Head of caudate nucleus (tissue), 42 donors: ENCODE data around the gene RXFP1.

Source experiments
- DNase-seq, 42 donors: peaks; one replicate each; pipeline versions ENCODE4 v3.0.0 to v3.0.0-alpha.2; 2020 to 2021; ENCODE audit warnings: mixed read lengths in 7 of 42
- intact Hi-C: fragments of 100-400 bp; cut with DNase I; formaldehyde crosslinking; loops from one replicate; pipeline ENCODE4 v1.15.0; 2022

Gene RXFP1

DNA sequence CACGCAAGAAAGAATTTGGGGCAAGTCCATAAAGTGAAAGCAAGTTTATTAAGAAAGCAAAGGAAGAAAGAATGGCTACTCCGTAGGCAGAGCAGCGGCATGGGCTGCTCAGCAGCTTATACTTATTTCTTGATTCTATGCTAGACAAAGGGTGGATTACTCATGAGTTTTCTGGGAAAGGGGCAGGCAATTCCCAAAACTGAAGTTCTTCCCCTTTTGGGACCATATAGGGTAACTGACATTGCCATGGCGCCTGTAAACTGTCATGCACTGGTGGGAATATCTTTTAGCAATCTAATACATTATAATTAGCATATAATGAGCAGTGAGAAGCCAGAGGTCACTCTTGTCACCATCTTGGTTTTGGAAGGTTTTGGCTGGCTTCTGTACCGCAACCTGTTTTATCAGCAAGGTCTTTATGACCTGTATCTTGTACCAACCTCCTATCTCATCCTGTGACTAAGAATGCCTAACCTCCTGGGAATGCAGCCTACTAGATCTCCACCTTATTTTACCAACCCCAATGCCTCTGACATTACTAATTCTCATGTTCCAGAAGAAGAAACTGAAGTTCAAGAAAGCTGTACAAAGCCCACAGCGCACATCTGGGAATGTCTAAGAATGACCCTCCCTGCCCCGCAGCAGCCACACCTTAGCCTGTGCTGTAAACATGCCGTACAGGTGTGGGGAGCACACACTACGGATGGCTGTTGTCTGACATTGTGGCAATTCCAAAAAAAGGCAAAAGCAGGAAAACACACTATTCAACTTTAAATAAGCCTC is 18.6 kb downstream of the RXFP1 start:
- intact Hi-C loops, result no loop called here
- DNase-seq, result no peak

DNA sequence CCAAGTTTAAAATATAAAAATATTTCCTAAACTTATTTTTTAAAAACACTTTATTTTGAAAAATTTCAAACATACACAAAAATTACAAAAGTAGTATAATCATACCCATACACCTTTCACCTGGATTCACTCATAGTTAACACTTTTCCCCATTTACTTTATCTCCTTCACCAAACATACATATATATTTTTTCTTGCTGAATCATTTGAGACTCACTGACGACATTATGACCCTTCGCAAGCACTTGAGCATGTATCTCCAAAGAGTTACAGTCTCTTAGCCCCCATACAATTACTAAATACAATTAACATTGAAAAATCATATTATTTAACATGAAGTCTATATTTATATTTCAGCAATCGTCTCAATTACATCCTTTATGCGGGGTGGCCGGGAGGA is 19.8 kb downstream of the RXFP1 start:
- intact Hi-C loops, result no loop called here
- no peak for DNase-seq

DNA sequence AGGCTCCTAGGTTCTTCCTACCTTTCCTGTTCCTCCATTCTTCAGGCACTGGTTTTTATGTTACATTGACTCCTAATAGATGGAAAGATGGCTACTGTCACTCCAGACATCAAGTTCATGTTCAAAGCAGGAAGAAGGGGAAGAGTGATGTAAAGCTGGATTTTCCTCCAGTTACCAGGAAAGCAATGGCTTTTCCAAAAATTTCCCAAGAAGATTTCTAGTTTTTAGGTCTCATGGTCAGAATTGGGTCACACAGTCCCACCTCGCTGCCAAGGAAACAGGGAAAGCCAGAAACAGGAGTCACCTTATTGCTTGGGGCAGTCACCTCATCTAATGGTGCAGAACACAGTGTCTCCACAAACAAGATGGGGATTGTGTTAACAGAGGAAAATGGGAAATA is 21.5 kb downstream of the RXFP1 start:
- intact Hi-C loops, result no loop called here
- DNase-seq, result no peak

DNA sequence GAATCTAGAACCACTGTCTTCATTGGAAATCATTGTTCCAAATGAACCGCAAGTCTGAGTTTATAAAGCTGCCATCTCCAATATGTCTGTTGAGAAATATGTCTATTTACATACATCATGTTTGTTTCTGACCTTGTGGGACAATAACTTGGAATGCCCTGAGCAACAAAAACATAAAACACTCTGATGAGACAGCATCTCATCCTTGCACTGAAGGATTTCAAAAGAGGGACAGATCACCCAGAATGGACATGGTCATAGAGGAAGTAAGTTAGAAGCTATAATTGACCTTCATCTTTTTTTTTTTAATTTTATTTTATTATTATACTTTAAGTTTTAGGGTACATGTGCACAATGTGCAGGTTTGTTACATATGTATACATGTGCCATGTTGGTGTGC is 22.5 kb downstream of the RXFP1 start:
- no peak for DNase-seq
- intact Hi-C loops, result no loop called here

DNA sequence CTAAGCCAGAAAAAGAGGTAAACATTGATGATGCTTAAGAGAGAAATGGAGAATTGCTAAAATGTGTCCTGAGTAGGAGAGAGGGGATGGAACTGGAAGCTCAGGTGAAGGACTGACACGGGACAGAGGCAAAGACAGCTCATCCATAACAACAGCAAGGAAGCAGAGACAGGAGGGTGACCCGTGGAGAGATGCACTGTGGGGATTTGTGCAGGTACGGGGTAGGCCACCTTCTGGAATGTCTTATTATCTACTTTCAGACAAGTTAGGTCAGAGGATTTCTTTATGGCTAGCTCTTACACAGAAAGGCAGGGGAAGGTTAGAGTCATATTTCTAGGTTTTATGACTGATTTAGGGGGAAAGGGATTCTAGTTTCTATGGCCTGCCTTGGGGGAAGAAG is 31.7 kb downstream of the RXFP1 start:
- intact Hi-C loops, result no loop called here
- DNase-seq, result no peak

DNA sequence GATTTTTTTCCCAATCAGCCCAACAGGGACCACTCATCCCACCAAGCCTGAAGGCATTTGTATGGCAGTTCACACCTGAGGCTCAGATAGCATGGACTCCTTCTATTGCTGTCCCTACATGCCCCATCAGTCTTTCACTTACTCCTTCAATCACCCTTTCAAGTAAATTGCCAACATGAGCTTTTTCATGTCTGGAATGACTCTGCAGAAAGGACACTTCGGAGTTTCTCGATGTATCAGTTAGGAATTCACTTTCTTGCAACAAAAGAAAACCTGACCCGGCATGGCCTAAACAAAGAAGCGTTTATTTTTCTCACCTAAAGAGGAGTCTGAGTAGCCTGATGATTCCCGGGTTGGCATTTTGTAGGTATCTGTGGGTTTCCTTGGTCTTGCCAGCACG is 38.6 kb downstream of the RXFP1 start:
- intact Hi-C loops, result no loop called here

DNA sequence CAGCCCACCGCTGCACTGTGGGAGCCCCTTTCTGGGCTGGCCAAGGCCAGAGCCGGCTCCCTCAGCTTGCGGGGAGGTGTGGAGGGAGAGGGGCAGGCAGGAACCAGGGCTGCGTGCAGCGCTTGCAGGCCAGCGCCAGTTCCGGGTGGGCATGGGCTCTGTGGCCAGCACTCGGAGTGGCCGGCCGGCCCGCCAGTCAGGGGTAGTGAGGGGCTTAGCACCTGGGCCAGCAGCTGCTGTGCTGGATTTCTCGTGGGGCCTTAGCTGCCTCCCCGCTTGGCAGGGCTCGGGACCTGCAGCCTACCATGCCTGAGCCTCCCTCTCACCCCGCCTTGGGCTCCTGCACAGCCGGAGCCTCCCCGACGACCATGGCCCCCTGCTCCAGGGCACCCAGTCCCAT is 45.2 kb downstream of the RXFP1 start:
- intact Hi-C loops, result no loop called here
- no peak for DNase-seq

More for the DNA sequence above, 38.6 kb downstream of the RXFP1 start:
- no peak for DNase-seq

DNA sequence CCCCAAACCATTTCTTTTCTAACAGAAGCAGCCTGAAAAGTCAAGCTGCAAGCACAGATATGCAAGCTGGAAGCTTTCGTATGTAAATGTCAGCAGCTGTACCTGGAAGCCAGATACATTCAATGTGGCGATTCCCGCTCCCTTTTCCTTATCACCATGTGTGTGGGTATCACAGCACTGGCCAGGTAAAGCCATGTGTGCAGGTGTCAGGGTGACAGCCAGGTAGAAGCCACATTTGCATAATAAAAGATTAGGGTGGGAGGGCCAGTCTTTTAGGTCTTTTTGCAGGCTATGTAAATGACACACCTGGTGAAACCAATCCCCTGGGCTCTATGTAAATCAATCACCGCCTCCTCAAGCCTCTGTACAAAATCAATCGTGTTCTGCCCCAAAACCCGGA is 50.1 kb downstream of the RXFP1 start:
- DNase-seq, result no peak
- intact Hi-C loops, result no loop called here

DNA sequence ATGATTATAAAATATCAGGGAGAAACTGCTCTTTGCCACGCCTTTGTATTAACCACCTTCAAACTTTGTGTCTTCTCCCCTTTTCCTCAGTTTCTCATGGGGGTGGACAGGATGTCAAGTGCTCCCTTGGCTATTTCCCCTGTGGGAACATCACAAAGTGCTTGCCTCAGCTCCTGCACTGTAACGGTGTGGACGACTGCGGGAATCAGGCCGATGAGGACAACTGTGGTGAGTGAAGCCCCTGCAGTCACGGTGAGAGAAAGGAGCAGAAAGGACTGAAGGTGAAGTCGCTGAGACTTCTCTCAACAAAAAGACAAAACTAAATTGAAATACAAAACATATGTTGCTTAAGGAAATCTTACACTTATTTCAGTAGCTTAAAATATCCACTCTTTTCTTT is 50.9 kb downstream of the RXFP1 start:
- DNase-seq, result no peak
- intact Hi-C loops, result no loop called here

DNA sequence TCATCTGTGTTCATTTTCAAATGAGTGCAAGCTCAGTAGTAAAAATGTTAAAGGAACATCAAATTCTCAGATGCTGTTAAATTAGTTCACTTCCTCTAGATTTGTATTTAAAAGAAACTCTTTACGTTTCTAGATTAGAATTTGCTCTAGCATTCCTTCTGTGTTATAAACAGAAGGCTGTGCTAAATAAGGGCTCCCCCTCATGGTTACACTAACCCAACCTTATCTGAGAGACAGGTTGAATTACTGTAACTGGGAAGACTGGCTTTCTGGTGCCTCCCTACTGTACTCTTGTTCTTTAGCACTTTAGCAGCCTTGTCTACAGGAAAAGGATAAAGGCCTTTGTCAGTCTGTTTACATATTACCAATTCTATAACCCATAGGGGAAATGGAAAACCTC is 56.8 kb downstream of the RXFP1 start:
- intact Hi-C loops, result no loop called here
- DNase-seq, result peak in 1 of 42 donors; percentile 21

DNA sequence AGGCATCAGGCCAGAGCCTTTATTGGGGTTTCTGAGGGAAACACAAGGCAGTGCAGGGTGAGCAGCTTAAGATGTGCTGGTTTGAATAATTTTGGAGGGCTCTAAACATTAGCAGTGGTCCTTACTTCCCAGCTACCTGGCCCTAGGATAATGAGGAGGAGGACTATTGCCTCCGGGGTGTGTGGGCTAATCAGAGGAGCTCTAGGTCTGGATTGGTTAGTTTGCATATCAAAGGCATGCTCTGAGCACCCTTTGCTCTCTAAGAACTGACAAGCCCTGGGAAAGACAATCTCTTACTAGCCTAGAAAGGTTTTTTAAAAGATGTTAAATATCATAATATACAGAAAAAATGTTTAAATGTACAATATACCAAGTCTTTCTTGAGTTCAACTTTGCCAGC is 58.4 kb downstream of the RXFP1 start:
- DNase-seq, result no peak
- intact Hi-C loops, result no loop called here

DNA sequence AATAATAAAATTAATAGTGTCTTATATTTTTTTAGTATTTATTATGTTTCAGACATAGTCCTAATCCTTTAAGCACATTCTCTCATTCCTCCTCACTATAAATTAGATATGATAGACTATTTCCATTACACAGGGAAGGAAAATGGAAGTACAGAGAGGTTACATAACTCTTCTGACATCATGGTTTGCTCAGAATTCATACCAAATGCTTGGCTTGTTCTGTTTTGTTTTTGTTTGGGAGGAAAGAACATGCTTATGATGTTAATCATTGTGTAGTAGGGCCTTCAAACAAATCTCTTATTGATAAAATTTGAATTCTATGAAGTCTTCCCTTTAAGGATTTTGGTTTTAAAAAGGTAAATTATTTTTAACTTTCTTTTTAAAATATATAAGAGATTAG is 59.5 kb downstream of the RXFP1 start:
- DNase-seq, result no peak

DNA sequence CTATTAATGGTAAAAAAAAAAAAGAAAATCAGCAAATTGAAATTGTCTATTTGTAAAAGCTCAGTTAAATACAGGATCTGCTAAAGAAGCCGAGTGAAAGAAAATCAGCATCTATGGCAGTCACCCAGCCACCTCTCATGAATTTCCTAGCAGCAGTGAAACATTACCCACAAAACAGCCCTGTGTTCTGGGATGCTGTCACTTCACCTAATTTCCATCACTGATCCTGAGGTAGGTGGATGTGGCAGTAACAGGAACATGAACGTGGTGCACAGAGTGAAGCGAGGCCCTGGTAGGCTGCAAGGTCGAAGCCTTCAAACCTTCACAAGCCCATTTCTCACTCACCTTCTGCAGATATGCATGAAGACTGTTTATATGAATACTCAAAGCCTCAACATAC is 65.2 kb downstream of the RXFP1 start:
- peak in 32 of 42 donors; percentile 3 to 79 (median 28) for DNase-seq
- intact Hi-C loops, result no loop called here

More for the DNA sequence above, 59.5 kb downstream of the RXFP1 start:
- intact Hi-C loops, result no loop called here

DNA sequence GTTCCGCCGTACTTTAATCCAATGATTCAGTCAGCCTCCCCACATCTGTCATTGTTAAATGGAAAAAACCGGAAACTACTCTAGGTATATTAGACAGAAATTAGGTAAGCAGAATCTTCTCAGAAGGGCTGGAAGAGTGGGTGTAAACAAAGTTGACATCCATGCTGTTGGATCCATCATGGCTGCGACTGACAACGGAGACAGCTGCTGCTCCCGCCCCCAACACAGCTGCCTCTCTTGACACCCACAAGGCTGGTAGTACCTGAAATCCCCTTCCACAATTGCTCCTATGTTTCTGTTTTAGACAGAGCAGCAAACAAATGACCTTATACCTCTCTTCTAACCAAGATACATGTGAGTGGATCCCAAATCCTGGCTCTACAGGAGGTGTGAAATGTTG is 66.6 kb downstream of the RXFP1 start:
- peak in 35 of 42 donors; percentile 5 to 77 (median 39) for DNase-seq
- intact Hi-C loops, result no loop called here

DNA sequence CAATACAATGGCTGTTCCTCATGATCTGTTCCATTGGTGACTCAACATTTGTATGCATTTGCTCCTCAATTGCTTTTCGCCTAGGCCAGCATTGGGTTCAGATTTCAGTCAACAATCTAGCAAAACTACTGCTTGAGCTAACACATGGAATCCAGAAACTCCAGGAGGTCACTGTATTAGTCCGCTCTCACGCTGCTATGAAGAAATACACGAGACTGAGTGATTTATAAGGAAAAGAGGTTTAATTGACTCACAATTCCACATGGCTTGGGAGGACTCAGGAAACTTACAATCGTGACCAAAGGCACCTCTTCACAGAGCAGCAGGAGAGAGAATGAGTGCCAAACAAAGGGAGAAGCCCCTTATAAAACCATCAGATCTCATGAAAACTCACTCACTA is 67.1 kb downstream of the RXFP1 start:
- intact Hi-C loops, result no loop called here
- no peak for DNase-seq

DNA sequence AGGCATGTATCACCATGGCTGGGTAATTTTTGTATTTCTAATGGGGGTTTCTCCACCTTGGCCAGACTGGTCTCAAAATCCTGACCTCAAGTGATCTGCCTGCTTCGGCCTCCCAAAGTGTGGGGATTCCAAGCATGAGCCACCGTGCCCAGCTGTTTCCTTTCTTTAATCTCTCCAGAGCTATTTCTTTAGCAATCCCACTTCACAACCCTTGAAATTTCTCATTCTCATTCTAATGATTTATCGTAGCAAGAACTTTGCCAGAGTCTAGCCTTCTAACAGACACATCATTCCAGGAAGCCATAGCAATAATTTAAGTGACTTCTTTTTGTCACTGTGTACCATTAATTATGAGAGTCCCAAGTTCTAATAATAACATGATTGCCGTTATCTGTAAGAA is 68.6 kb downstream of the RXFP1 start:
- DNase-seq, result no peak
- intact Hi-C loops, result no loop called here

DNA sequence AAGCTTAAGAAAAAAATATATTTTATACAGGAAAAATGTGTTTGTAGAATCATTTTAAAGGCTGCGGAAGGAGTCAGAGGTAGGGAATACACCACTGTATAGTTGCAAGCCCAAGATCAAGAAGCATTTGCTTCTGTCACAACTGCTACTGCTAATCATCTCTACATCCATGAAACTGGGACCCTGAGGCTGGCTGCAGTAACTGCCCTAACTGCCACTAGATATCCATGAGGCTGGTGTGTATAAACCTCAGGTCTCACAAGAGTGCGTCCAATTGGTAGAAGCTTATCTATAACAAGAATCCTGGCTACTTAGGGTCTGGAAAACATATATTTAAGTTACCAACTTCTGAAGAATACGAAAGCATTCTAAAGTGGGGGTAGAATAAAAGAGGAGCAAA is 69.1 kb downstream of the RXFP1 start:
- intact Hi-C loops, result no loop called here

DNA sequence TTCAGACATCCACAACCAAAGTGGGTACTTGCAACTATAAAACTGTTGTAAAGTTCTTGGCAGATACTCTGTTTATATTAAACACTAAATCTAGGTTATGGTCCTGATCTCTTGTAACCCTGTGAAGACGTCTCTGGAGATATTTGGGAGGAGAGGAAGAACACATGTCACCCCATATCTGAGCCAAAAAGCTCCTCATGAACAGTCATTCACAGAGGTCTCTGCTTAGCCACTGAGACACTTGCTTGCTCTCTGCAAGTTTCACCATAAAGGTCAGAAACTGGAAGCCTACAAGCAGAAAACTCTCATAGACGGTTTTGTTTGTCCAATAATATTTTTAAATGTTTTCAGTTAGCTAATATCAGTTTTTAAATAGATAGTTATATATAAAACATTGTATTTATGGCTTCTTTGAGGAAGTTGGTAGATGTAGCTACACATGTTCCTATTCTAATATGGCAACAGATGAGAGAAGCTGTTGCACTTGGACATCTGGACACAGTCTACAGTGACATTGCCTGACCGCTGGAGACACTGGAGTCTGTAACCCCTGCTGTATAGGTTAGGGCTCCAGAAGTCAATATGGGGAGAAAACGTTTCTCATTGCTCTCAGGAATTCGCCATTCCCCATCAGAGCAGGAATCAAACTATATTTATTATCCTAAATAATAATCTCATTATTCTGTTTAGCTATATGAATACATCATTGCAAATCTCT is 76.4 kb downstream of the RXFP1 start:
- intact Hi-C loops, result no loop called here
- DNase-seq, result no peak

More for the DNA sequence above, 69.1 kb downstream of the RXFP1 start:
- DNase-seq, result no peak

DNA sequence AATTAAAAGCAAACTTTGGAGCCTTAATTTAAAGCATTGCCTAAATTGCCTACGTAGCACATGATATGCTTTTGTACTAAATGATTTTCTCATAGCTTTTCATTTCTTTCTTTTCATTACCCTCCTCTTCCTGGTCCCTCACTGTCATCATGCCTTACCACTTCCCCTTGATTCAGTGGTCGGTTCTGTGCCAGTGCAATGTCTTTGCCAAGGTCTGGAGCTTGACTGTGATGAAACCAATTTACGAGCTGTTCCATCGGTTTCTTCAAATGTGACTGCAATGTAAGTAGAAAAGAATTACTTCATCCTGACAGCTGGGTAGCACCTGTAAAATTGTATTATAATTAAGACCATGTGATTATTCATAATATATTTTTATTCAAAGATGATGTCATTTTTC is 77.5 kb downstream of the RXFP1 start:
- no peak for DNase-seq
- intact Hi-C loops, result no loop called here

DNA sequence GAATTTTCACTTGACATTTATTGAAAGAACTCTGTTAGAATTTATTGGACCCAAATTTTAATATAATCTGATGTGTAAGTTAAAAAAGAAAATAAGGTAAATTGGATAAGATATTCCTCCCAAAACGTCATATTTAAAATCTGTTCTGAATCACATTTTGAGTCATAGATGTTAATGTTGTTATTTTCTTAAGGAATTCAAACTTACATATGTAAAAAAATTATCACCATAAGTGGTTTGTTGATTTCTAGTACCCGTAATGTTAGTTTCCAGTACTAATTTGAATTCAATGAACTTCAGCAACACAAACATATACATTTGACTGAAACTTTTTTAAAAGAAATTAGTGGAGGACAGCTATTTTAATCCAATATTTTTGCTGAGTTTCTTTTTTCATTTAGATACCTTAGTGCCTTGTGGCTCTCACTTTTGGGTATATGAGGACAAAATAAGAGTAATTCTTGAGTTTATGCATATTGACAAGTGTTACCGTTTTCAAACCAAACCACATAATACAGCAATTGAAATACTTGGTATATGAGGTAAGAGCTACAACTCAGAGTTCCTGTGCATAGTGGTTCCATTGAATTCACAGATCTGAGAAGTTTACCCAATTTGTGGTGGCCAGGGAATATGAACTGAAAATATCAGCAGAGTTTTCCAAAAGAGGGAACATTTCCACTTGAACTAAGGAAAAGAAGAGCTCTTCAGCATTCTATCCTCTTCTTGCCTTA is 78.2 kb downstream of the RXFP1 start:
- intact Hi-C loops, result no loop called here
- no peak for DNase-seq
